ENCODE measurements around the gene R3HDM2.

Gene R3HDM2

DNA sequence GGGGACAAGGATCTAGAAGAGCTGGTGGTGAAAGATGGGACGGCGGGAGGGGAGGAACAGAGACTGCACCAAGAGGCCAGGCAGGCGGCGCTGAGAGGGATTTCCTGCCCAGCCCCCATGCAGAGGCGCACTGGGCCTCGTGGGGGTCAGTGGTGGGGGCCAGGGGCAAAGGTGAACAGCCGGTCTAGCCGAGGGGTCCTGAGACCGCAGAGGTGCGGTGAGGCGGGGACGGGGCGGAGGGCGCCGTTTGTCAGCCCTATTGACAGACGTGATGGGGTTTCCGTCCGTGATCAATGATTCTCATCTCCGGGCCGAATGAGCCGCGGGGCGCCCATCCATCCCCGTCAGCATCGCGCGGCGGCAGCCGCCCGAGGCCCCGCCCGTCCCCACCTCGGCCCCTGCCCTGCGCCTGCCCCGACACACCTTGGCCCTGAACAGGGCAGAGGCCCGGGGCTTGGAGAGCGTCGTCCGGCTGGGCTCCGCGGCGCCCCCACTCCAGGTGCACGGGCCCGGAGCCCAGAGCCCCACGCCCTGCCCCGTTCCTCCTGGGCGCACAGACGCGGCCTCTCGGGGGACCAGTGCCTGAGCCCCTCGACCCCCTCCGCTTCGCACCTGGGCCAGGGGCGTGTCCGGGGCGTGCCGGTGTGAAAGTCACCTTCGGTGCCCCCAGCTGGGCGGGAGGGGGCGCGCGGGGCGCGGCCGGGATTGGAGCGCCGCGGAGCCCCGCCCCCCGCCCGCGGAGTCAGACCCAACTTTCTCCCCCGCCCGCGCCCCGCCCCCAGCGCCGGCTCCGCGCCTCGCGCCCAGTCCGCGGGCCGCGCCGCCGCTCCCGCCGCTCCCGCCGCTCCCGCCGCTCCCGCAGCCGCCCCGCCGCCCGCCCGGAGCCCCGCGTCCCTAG lies 214.6 kb downstream of the R3HDM2 start, which contains the start of gene NXPH4:
Gene NXPH4 (plus strand): TSS at position 781 of the 898 bp plus-strand sequence. CDS start 176 bp downstream, outside the sequence.
- DNase-seq (ENCODE audit: low read depth in 2 of 2) = peak in 1 of 2 donors; percentile 40

DNA sequence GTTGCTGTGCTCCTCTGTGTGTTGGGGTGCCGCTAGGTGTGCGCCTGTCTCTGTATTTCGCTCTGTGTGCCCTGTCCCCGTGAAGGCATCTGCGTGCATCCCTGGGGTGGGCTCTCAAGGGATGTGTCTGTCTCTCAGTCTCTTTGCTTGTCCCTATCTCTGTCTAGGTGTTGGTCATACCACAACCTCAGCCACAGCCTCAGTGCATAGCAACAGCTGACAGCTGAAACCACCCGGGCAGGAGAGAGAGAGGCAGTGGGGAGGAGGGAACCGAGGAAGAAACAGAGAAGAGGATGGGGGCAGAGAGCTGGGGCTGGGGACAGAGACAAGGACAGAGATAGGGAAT lies 215.2 kb downstream of the R3HDM2 start:
- DNase-seq (ENCODE audit: low read depth in 2 of 2) = no peak

DNA sequence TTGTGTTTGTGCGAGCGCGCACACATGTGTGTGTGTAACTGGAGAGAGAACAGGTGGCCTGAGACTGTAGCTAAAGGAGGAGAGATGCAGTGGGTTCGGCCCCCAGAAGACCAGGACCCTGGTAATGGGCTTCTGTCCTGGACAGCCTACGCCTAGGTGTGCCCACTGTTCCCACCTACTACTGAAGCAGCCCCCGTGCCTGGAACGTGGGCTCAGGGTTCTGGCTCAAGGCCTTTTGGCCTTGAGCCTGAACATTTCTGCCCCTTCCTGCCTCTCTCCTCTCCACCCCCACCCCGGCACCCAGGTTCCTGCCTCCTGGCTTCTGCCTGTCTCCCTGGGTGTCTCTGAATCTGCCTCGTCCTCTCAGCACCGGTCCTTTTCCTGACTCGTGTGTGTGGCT lies 215.8 kb downstream of the R3HDM2 start:
- DNase-seq (ENCODE audit: low read depth in 2 of 2) = no peak

DNA sequence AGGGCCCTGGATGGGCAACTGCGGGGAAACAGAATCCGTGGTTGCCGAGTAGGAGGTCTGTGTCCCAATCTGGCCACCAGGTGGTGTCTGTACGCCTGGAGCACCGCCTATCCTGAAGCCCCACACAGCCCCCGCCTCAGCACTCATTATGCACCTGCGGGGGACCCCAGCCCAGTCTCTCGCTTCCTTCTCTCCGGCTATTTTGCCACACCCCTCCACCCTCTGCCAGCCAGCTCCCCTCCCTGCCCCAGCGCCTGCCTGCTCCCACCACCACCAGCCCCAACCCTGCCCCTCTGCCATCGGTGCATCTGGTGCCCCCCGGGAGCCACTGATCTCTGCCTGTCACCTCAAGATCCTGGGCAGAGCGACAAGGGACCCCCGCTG lies 216.5 kb downstream of the R3HDM2 start:
- DNase-seq (ENCODE audit: low read depth in 2 of 2) = peak; percentile 37 to 46

DNA sequence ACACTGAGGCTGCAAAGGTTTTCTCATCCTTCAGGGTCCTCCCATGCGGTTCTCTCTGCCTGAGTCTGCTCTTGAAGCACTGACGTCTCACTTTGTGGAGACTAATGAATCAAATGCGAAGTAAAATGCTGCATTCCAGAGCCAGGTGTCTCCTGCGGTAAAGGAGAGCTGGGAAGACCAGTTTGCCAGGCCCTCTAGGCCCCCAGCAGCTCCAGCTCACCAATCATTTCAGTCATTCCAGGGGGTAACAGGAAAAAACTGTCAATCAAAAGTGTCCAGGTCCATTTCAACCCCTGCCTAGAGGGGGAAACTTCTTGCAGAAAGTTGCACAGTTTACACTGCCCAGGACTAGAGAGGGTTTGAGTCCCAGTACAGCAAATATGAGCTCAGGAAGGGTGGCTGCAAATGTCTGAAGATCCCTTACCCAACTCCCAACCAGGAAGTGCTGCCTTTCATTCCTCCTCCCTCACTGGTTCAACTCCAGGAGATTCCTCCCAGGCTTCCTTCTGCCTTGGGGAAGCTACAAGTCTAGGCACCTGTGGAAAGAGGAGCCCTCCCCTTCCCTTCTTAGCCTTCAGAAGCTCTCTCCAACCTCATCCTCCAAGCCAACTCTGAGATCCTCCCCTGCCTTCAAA lies 217.0 kb downstream of the R3HDM2 start:
- no peak for DNase-seq (ENCODE audit: low read depth in 2 of 2)

DNA sequence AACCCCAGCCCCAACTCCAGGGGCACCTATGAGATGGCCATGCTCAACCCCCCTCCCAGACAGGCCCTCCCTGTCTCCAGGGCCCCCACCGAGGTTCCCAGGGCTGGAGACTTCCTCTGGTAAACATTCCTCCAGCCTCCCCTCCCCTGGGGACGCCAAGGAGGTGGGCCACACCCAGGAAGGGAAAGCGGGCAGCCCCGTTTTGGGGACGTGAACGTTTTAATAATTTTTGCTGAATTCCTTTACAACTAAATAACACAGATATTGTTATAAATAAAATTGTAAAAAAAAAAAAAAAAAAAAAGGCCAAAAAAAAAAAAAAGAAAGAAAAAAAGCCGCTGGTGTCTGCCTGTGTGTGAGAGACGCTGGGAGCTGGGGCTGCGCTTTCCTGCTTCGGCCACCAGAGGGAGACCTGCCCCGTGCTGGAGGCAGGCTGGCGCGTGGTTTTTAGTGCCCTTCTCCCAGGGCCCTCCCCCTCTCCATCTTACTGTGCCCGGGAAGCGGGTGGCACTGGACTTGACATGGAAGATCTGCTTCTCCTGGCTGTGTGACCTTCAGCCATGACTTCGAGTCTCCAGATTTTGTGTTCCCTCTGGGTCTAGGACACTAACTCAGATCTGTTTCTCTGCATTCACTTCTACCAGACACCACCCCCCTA lies 217.7 kb downstream of the R3HDM2 start:
- DNase-seq (ENCODE audit: low read depth in 2 of 2) = peak; percentile 60 to 68

DNA sequence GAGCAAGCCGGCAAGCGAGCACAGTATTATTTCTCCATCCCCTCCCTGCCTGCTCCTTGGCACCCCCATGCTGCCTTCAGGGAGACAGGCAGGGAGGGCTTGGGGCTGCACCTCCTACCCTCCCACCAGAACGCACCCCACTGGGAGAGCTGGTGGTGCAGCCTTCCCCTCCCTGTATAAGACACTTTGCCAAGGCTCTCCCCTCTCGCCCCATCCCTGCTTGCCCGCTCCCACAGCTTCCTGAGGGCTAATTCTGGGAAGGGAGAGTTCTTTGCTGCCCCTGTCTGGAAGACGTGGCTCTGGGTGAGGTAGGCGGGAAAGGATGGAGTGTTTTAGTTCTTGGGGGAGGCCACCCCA lies 218.2 kb downstream of the R3HDM2 start:
- no peak for DNase-seq (ENCODE audit: low read depth in 2 of 2)

DNA sequence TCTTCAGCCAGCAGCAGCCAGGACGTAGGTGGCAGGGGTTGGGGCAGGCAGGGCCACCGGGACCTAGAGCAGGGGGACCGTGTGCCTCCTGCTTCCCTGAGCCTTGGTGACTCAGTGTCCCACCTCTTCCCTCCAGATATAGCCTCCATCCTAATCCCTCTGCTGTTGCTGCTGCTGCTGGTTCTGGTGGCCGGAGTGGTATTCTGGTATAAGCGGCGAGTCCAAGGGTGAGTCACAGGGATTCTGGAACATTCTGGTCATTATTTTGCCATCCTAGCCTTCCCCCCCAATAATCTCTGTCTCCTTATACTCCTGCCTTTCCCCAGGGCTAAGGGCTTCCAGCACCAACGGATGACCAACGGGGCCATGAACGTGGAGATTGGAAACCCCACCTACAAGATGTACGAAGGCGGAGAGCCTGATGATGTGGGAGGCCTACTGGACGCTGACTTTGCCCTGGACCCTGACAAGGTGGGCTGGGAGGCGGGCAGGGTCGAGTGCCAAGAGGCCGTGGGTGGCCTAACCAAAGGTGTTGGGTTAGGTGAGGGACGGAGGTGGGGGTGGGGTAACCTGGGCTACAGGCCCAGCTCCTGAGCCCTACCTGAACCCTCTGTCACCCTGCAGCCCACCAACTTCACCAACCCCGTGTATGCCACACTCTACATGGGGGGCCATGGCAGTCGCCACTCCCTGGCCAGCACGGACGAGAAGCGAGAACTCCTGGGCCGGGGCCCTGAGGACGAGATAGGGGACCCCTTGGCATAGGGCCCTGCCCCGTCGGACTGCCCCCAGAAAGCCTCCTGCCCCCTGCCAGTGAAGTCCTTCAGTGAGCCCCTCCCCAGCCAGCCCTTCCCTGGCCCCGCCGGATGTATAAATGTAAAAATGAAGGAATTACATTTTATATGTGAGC lies 218.8 kb downstream of the R3HDM2 start:
- no peak for DNase-seq (ENCODE audit: low read depth in 2 of 2)

DNA sequence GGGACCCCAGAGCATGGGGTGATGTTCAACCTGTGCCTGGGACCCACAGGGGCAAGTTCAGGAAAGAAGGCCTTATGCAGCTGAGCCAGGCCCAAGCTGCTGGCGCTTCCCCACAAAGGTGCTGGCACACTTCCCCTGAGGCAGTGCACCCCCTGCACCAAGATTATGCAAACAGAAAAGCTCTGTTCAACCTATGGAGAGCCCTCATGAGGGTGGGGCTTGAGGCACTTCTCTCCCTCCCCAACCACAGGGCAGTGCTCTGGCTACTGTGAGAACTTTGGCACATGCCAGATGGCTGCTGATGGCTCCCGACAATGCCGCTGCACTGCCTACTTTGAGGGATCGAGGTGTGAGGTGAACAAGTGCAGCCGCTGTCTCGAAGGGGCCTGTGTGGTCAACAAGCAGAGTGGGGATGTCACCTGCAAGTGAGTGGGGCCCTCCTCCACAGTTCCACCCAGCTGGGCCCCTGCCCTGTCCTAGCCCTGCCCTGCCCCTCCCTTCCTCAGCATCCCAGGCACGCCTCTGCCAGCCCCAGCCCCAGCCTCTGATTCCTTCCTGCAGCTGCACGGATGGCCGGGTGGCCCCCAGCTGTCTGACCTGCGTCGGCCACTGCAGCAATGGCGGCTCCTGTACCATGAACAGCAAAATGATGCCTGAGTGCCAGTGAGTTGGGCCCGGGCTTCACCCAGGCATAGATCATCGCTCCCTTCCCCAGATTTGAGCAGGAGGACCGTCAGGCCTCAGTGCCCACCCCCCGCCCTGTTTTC lies 219.7 kb downstream of the R3HDM2 start:
- no peak for DNase-seq (ENCODE audit: low read depth in 2 of 2)

DNA sequence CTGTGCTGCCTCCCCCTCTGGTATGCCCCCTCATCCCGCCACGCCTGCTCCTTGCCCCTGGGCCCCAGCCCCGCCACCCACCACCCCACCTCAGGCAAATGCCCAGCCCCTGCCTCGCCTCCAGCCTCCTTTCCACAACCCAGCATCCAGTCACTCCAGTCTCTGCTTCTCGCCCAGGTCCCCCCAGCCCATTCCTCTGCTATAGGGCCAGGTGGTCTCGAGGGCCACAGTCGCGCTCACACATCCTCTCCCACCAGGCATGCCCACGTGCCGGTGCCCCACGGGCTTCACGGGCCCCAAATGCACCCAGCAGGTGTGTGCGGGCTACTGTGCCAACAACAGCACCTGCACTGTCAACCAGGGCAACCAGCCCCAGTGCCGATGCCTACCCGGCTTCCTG lies 220.4 kb downstream of the R3HDM2 start:
- DNase-seq (ENCODE audit: low read depth in 2 of 2) = no peak

DNA sequence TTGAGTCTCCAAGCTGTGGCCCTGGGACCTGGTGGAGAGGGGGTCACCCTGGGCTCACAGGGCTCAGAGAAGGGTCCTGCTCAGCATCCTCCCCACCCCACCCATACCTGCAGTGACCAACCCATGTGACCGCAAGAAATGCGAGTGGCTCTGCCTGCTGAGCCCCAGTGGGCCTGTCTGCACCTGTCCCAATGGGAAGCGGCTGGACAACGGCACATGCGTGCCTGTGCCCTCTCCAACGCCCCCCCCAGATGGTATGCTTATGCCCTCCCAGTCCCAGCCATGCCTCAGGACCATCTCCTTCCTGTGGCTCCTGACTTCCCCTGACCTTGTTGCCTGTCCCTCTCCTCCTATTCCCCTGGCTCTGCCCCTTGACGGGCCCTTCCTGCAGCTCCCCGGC lies 220.9 kb downstream of the R3HDM2 start:
- DNase-seq (ENCODE audit: low read depth in 2 of 2) = no peak

DNA sequence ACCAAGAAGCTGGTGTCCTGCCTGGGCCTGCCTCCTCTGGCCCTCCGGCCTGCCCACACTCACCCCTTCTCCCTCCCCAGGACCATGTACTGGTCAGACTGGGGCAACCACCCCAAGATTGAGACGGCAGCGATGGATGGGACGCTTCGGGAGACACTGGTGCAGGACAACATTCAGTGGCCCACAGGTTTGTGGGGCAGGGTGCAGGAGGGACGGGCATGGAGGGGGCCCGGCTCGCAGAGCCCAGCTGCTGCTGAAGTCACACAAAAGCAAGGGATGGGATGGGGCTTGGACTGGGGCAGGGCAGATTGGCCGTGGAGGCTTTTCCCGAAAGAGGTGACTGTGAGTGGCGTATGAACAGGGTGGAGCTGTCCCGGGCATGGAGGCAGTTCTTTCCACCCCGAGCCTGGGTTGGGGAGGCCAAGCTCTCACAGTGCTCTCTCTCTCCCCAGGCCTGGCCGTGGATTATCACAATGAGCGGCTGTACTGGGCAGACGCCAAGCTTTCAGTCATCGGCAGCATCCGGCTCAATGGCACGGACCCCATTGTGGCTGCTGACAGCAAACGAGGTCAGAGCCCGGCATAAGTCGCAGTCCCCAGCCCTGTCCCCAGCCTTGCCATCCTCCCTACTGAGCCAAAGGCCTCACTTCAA lies 222.1 kb downstream of the R3HDM2 start:
- DNase-seq (ENCODE audit: low read depth in 2 of 2) = no peak

DNA sequence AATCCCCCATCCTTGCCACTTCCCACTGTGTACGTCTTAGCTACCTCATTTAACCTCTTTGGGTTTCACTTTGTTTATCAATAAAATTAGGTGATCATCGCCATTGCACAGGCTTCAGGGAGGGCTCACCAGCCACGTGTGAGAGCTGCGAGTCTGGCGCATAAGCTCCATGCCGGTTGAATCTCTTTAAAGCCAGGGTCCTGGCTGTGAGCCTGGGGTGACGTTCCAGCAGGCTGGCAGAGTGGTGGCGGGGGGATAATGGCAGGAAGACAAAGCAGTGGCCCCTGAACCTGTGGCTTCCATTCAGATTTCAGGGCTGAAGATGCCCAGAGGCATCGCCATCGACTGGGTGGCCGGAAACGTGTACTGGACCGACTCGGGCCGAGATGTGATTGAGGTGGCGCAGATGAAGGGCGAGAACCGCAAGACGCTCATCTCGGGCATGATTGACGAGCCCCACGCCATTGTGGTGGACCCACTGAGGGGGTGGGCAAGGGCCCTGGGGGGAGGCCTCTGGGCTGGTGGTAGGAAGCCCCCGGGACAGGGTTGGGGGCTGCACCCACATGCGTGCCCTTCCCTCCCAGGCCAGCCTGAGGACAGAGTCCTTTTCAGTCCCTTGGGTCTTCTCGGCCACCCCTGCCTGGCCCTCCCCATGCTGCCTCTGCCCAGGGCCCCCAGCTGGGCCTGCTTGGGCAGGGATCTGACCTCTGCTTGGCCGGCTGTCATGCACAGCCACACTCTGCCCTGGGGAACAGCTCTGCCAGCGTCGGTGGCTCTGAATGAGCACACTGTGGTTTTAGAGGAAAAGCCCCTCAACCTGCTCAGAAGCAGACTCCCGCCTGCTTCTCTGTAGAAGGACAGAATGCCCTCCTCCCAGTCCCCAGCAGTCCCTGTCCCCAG lies 222.9 kb downstream of the R3HDM2 start:
- DNase-seq (ENCODE audit: low read depth in 2 of 2) = no peak

DNA sequence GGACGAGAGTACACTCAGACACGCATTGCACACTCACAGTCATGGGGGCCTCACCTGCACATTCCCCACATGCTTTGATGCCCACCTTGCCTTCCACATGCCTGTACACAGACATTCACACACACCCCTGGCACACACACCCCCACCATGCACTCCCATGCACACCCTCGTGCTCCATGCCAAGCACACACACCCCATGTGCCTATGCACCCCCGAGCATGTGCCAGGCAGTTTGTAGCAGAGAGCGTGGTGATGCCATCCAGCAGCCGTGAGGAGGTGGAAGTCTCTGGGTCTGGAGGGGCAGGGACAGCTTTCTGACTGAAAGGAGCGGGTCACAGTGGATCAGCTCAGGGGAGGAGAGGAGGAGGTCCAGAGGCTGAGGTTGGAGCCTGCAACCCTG lies 224.9 kb downstream of the R3HDM2 start:
- no peak for DNase-seq (ENCODE audit: low read depth in 2 of 2)

DNA sequence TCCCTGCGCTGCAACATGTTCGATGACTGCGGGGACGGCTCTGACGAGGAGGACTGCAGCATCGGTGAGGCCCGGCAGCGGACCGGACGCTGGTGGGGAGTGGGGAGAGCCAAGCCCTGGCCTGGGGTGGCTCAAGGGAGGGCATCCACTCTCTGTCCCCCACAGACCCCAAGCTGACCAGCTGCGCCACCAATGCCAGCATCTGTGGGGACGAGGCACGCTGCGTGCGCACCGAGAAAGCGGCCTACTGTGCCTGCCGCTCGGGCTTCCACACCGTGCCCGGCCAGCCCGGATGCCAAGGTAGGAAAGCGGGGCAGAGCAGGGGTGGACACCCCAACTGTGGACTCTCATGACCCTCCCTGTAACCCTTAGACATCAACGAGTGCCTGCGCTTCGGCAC lies 225.7 kb downstream of the R3HDM2 start:
- DNase-seq (ENCODE audit: low read depth in 2 of 2) = no peak

DNA sequence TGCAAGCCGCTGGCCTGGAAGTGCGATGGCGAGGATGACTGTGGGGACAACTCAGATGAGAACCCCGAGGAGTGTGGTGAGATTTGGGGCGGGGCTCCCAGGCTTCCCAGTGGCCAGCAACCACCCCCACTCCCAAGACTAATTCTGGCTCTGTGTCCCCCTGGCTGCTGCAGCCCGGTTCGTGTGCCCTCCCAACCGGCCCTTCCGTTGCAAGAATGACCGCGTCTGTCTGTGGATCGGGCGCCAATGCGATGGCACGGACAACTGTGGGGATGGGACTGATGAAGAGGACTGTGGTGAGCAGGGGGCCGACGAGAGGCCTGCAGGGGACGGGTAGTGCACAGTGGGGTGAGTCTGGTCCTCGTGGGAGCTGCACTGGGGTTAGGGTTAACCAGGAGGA lies 226.4 kb downstream of the R3HDM2 start:
- no peak for DNase-seq (ENCODE audit: low read depth in 2 of 2)

DNA sequence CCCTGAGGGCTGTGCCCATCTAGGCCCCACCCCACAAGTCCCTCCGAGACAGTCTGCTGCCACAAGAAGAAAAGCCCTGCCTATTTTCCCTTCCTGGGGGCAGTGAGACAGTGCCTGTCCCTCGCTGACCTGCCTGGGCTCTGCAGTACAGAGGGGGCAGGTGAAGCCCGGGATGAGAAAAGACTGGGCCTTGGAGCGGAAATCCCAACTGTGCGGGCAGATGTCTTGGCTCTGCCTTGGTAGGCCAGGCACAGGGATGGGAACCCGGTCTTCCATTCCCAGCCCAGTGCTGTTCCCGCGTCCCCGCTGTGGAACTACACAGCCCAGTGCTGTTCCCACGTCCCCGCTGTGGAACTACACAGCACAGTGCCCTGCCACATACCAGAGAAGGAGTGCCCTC lies 227.1 kb downstream of the R3HDM2 start:
- DNase-seq (ENCODE audit: low read depth in 2 of 2) = no peak

Measured in stimulated activated CD8-positive, alpha-beta memory T cell treated with anti-CD3 and anti-CD28 coated beads, Interleukin-15, amount 100 ng/mL, for 4 hours (primary cell).